Measurements from ENCODE around the gene MRPL28.

Gene MRPL28

DNA sequence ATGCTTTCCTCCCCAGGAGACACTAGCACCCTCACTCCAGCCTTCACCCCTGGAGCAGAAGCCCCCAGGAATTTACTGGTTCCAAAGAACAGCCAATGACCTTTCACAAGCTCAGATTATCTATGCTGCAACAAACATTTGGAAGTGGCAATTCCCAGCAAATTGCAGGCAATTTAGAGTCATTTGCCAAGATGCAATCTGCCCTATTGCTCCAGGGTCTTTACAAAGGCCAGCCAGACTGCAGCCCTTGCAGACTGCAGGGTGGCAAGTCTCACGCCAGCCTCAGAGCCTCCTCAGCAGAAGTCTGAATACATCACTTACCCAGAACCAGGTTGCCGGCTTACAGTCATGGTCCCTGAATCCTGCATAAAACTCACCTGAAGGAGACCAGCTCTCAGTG is 39.6 kb downstream of the MRPL28 start:
- no peak for TF ChIP-seq ZNF274 (IDR thresholded peaks at IDR 0.05; ENCODE audit: low read depth, low read length)
- no peak for TF ChIP-seq SUZ12 (IDR thresholded peaks at IDR 0.05; ENCODE audit: extremely low read depth, insufficient read depth, insufficient read length)
- TF ChIP-seq YY1 (IDR thresholded peaks at IDR 0.05; ENCODE audit: insufficient read depth, insufficient read length) = no peak
- Histone ChIP-seq H3K27me3 (ENCODE audit: insufficient read depth, insufficient read length) (no peaks in the 10 kb centered on the region), H3K4me1 (ENCODE audit: insufficient read depth, insufficient read length) (peaks cover 10% of the 10 kb centered on the region), H3K9ac (ENCODE audit: insufficient read length, low read depth) (no peak overlapping the region), H3K9me3 (ENCODE audit: insufficient read depth, low read length) (no peaks in the 10 kb centered on the region), H3K36me3 (ENCODE audit: insufficient read depth, insufficient read length, low read length) (peaks cover 8% of the 10 kb centered on the region), H3K4me3 (ENCODE audit: insufficient read length, low read depth) (no peak overlapping the region)
- no peak for DNase-seq (ENCODE audit: low read depth, low spot score)

DNA sequence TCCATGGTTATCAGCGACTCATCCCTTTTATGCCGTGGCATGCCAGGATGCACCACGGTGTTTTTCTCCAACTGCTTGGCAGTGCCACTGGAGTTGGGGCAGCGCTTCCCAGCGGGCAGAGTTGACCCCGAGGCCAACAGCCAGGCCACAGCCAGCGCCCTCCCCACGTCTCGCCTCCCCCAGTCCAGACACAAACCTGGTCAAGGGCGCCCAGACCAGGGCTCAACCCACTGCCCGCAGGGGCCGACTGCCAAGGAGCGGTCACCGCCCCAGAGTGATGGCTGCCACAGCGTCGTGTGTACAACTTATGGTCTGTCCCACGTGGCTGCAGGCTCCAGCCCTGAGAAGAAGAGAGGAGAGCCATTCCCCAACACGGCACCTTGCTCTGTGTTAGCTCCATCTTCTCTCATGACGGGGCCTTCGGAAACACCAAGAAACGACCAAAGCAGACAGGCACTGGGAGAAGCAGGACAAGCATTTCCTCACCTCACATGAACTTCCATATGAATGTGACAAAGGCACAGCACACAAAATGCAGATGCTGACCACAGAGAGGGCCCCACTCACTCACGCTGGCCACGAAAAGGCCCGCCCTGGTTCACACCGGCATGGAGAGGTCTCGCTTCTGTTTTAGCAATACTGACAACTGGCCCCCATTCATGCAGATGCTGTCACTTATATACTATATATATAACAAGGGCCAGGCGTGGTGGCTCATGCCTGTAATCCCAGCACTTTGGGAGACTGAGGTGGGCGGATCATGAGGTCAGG is 44.8 kb downstream of the MRPL28 start:
- Histone ChIP-seq H3K4me3 (ENCODE audit: insufficient read length, low read depth) (no peak overlapping the region), H3K36me3 (ENCODE audit: insufficient read depth, insufficient read length, low read length) (peaks cover 27% of the 10 kb centered on the region), H3K9ac (ENCODE audit: insufficient read length, low read depth) (no peak overlapping the region), H3K9me3 (ENCODE audit: insufficient read depth, low read length) (no peaks in the 10 kb centered on the region), H3K4me1 (ENCODE audit: insufficient read depth, insufficient read length) (peaks cover 6% of the 10 kb centered on the region), H3K27me3 (ENCODE audit: insufficient read depth, insufficient read length) (no peaks in the 10 kb centered on the region)
- no peak for DNase-seq (ENCODE audit: low read depth, low spot score)
- TF ChIP-seq YY1 (IDR thresholded peaks at IDR 0.05; ENCODE audit: insufficient read depth, insufficient read length) (no peak), SUZ12 (IDR thresholded peaks at IDR 0.05; ENCODE audit: extremely low read depth, insufficient read depth, insufficient read length) (no peak), ZNF274 (IDR thresholded peaks at IDR 0.05; ENCODE audit: low read depth, low read length) (no peak)

DNA sequence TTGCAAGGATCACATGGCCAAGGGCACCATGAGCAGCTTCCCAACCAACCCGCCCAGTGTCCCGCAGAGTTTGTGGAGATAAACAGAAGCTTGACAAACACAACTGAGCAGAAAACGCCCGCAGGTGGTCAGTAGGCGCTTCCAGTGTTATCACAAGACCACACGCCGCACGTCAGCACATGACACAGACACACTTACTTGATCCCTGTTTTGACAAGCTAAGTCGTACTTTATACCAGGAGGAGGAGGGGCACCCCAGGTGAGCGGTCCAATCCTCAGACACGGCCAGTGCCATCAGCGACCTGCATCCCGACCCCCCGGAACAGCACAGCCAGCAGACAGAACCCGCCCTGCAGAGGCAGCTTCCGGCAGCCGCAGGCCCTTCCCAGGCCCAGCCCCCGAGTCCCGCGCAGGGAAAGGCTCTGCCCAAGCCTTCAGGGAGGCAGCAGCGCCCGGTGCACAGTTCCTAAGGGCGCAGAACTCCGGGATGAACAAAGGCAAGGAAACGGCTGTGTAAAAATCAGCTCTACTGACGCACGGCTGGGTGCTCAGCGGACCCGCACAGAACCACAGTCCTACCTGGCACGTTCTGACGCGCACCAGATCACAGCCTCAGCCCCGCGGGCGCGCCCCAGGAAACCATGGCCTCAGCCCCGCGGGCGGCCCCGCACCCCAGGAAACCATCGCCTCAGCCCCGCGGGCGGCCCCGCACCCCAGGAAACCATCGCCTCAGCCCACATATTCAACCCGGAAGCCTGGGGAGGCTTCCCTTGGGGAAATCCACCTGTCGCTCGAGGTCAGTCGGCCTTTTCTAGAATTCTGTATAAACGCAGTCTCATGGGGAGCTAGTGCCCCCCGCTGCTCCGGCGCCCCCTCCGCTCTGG is 45.6 kb downstream of the MRPL28 start:
- no peaks in the 10 kb centered on the region for H3K27me3 ChIP-seq (ENCODE audit: insufficient read depth, insufficient read length)
- TF ChIP-seq ZNF274 (IDR thresholded peaks at IDR 0.05; ENCODE audit: low read depth, low read length) = no peak
- no peak for TF ChIP-seq YY1 (IDR thresholded peaks at IDR 0.05; ENCODE audit: insufficient read depth, insufficient read length)
- no peak for TF ChIP-seq SUZ12 (IDR thresholded peaks at IDR 0.05; ENCODE audit: extremely low read depth, insufficient read depth, insufficient read length)
- no peak for DNase-seq (ENCODE audit: low read depth, low spot score)
- peaks cover 6% of the 10 kb centered on the region for H3K4me1 ChIP-seq (ENCODE audit: insufficient read depth, insufficient read length)
- H3K9me3 ChIP-seq (ENCODE audit: insufficient read depth, low read length) = no peaks in the 10 kb centered on the region
- H3K36me3 ChIP-seq (ENCODE audit: insufficient read depth, insufficient read length, low read length) = peaks cover 30% of the 10 kb centered on the region
- no peak overlapping the region for H3K4me3 ChIP-seq (ENCODE audit: insufficient read length, low read depth)
- H3K9ac ChIP-seq (ENCODE audit: insufficient read length, low read depth) = peak overlapping the region; percentile 23

DNA sequence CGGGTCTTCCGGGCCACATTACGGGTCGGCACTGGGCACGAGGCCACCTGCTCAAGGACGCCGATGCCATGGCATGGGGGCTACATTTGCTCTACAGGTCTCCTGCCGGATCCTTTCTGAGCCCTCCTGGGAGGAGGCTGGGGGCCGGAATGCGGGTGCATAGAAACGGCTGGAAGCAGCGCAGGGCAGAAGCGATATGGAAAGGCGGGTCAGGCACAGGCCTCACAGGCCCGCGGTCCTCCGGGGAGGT is 46.2 kb downstream of the MRPL28 start:
- no peak for DNase-seq (ENCODE audit: low read depth, low spot score)
- no peaks in the 10 kb centered on the region for H3K9me3 ChIP-seq (ENCODE audit: insufficient read depth, low read length)
- no peak overlapping the region for H3K9ac ChIP-seq (ENCODE audit: insufficient read length, low read depth)
- H3K4me3 ChIP-seq (ENCODE audit: insufficient read length, low read depth) = no peak overlapping the region
- TF ChIP-seq SUZ12 (IDR thresholded peaks at IDR 0.05; ENCODE audit: extremely low read depth, insufficient read depth, insufficient read length) (no peak), ZNF274 (IDR thresholded peaks at IDR 0.05; ENCODE audit: low read depth, low read length) (no peak), YY1 (IDR thresholded peaks at IDR 0.05; ENCODE audit: insufficient read depth, insufficient read length) (no peak)
- H3K4me1 ChIP-seq (ENCODE audit: insufficient read depth, insufficient read length) = peaks cover 9% of the 10 kb centered on the region
- H3K27me3 ChIP-seq (ENCODE audit: insufficient read depth, insufficient read length) = no peaks in the 10 kb centered on the region
- H3K36me3 ChIP-seq (ENCODE audit: insufficient read depth, insufficient read length, low read length) = peaks cover 36% of the 10 kb centered on the region

DNA sequence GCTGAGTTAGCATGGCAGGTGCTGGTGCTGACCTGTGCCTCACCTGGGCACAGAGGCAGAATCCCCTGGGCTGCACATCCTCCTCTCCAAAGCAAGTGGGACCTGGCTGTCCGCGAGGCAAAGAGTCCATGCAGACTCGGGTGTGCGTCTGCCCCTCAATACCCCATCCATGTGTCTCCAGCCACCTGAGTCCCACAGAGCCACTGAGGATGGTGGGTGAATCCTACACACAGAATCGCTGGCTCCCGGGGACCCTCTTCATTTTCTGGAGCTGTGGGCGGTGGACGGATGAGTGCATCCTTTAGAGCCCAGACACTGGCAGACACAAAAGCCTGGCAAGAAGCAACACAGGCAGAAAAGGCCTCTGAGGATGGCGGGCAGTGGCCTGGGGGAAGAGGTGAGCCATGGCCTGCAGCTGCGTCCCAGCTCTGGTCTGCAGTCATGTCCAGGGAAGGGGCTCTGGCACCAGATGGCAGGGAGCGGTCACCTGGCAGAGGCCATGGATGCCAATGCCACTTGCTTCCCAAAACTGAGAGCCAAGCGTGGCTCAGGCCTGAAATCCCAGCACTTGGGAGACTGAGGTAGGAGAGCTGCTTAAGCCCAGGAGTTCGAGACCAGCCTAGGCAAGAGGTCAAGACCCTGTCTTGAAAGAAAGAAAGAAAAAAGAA is 47.7 kb downstream of the MRPL28 start:
- no peaks in the 10 kb centered on the region for H3K9me3 ChIP-seq (ENCODE audit: insufficient read depth, low read length)
- no peak for DNase-seq (ENCODE audit: low read depth, low spot score)
- no peaks in the 10 kb centered on the region for H3K27me3 ChIP-seq (ENCODE audit: insufficient read depth, insufficient read length)
- H3K36me3 ChIP-seq (ENCODE audit: insufficient read depth, insufficient read length, low read length) = peaks cover 49% of the 10 kb centered on the region
- no peak overlapping the region for H3K9ac ChIP-seq (ENCODE audit: insufficient read length, low read depth)
- no peak overlapping the region for H3K4me3 ChIP-seq (ENCODE audit: insufficient read length, low read depth)
- no peak for TF ChIP-seq SUZ12 (IDR thresholded peaks at IDR 0.05; ENCODE audit: extremely low read depth, insufficient read depth, insufficient read length)
- TF ChIP-seq YY1 (IDR thresholded peaks at IDR 0.05; ENCODE audit: insufficient read depth, insufficient read length) = no peak
- TF ChIP-seq ZNF274 (IDR thresholded peaks at IDR 0.05; ENCODE audit: low read depth, low read length) = no peak
- H3K4me1 ChIP-seq (ENCODE audit: insufficient read depth, insufficient read length) = peaks cover 12% of the 10 kb centered on the region

DNA sequence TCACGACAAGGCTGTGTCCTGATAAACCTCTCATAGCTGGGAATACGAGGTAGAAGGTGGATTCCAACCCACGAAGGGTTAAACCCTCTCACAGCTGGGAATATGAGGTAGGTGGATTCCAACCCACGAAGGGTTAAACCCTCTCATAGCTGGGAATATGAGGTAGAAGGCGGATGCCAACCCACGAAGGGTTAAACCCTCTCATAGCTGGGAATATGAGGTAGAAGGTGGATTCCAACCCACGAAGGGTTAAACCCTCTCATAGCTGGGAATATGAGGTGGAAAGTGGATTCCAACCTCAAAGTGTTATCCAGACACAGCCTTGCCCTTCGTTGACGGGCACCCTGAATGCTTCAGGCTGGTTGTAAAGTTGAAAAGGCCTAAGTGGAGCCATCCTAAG is 48.8 kb downstream of the MRPL28 start:
- H3K4me1 ChIP-seq (ENCODE audit: insufficient read depth, insufficient read length) = peaks cover 21% of the 10 kb centered on the region
- peaks cover 58% of the 10 kb centered on the region for H3K36me3 ChIP-seq (ENCODE audit: insufficient read depth, insufficient read length, low read length)
- H3K9me3 ChIP-seq (ENCODE audit: insufficient read depth, low read length) = no peaks in the 10 kb centered on the region
- H3K27me3 ChIP-seq (ENCODE audit: insufficient read depth, insufficient read length) = no peaks in the 10 kb centered on the region
- no peak for TF ChIP-seq ZNF274 (IDR thresholded peaks at IDR 0.05; ENCODE audit: low read depth, low read length)
- no peak for TF ChIP-seq YY1 (IDR thresholded peaks at IDR 0.05; ENCODE audit: insufficient read depth, insufficient read length)
- no peak for TF ChIP-seq SUZ12 (IDR thresholded peaks at IDR 0.05; ENCODE audit: extremely low read depth, insufficient read depth, insufficient read length)
- DNase-seq (ENCODE audit: low read depth, low spot score) = no peak
- no peak overlapping the region for H3K4me3 ChIP-seq (ENCODE audit: insufficient read length, low read depth)
- H3K9ac ChIP-seq (ENCODE audit: insufficient read length, low read depth) = no peak overlapping the region

DNA sequence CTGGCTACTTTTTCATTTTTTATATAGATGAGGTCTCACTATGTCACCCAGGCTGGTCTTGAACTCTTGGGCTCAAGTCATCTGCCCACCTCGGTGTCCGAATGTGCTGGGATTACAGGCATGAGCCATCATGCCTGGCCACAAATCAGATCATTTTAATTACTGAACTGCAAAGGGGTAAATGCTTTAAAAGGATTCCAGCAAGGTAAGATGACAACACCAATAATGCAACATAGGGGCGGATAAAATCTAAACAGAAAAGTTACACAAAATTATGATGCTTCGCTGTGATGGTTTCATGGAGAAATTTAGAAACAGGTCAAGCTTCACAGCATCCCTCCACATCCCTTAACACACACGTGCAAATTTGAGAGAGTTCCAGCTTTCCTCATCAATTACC is 50.1 kb downstream of the MRPL28 start:
- DNase-seq (ENCODE audit: low read depth, low spot score) = no peak
- H3K27me3 ChIP-seq (ENCODE audit: insufficient read depth, insufficient read length) = no peaks in the 10 kb centered on the region
- no peak overlapping the region for H3K9ac ChIP-seq (ENCODE audit: insufficient read length, low read depth)
- no peak overlapping the region for H3K4me3 ChIP-seq (ENCODE audit: insufficient read length, low read depth)
- H3K9me3 ChIP-seq (ENCODE audit: insufficient read depth, low read length) = no peaks in the 10 kb centered on the region
- TF ChIP-seq ZNF274 (IDR thresholded peaks at IDR 0.05; ENCODE audit: low read depth, low read length) (no peak), YY1 (IDR thresholded peaks at IDR 0.05; ENCODE audit: insufficient read depth, insufficient read length) (no peak), SUZ12 (IDR thresholded peaks at IDR 0.05; ENCODE audit: extremely low read depth, insufficient read depth, insufficient read length) (no peak)
- peaks cover 52% of the 10 kb centered on the region for H3K36me3 ChIP-seq (ENCODE audit: insufficient read depth, insufficient read length, low read length)
- peaks cover 21% of the 10 kb centered on the region for H3K4me1 ChIP-seq (ENCODE audit: insufficient read depth, insufficient read length)
